ENCODE data around the gene SDE2.
"Not testable (repeated sequence)": the region's sequence is repeated elsewhere in the genome, so short reads cannot be mapped to it uniquely, and the experiment has no call there.

The SDE2 gene

DNA sequence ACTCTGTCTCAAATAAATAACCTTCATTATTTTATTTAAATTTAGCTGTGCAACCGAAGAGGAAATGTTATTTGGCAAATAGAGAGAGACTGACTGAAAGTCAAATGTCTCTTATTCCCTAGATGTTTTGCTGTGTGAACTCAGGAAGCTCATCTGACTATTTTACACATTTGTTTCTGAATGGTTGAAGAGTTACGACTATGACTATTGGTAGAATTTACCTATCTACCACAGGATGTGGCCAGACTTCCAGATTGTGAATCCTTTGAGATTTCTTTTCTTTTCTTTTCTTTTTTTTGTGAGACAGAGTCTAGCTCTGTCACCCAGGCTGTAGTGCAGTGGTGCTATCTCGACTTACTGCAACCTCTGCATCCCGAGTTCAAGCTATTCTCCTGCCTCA lies 5.3 kb upstream of the SDE2 start:
- no peak for DNase-seq

DNA sequence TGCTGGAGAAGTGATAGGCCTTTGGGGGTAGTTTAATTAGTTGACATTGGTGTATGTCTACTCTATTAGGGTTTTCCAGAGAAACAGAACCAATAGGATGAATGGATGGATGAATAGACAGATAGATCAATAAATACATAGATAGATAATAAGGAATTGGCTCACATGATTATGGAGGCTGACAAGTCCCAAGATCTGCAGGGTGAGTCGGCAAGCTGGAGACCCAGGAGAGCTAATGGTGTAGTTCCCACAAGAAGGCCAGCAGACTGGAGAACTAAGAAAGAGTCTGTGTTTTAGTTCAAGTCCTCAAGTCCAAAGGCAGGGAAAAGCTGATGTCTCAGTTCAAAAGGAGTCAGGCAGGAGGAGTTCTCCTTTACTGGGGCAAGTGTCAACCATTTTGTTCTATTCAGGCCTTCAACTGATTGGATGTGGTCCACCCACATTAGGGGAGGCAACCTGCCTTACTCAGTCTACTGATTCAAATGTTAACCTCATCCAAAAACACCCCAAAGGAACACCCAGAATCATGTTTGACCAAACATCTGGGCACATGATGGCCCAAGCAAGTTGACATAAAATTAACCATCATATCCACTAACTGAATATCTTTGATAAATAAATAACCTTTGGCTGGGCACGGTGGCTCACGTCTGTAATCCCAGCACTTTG lies 4.5 kb upstream of the SDE2 start:
- DNase-seq: peak in 2 of 4 experiments; percentile 16 to 35

DNA sequence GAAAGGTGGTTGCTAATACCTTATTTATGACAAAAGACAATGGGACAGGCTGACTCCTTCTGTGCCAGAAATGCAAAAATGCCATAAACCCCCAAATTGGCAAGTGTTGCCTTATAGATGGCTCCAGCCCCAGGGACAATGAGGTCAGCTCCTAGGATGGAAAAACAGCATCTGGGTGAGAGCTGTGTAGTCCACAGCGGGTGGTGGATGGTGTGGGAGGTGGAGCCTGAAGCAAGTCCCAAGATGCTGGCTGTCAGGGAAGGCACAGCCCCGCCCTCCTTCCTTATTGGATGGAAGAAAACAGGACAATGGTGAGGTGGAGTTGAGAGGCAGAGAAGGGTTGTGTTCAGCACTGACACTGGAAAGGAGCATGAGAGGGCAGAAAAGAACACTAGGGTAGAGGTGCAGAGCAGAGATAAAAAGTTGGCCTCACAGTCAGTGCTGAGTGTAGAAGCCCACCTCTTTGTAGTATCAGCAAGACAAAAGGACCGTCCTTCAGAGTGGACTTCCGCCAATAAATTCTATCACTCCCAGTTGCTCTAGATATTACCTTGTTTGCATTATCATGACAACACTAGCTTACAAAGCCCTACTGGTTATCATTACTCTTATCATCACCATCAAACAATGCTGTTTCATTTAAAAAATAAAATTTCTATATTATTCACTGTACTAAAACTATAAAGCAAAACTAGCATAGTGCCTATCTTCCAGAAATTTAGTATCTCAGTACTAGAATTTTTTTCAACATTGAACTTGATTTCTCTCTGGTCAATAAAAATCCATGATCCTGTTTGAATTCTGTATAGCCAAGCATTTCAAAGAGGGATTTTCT lies 3.7 kb upstream of the SDE2 start:
- peak; percentile 88 to 95 (median 90) for DNase-seq

DNA sequence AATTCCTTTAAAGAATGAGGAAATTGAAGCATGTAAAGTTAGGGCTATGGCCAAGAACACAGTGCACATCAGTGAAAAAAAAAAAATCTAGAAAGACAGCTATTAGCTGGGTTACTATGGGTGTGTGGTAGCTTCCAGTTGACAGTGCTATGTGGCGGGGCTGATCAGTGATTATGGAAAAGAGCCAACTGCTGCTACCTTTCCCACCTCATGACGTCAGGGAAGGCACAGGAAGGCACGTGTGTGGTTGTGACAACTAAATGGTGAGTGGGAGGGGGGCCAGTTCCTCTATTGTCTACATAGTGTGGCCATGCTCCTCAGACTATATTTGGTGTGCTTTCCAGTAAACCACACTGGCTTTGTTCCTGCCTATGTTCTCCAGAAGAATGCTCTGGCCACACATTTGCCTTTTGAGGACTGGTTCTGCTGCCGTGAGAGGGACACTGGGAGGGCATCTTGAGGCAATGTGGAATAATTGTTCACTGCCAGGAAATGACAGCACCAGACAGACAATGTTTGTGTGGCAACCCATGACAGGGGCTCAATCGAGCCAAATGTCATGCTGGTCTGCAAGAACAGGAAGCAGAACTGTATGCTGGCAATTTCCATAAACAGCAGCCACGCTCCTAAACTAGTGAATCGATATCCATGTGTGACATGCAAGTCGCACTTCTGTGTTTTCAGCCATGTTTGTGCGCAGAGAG lies 3.0 kb upstream of the SDE2 start:
- DNase-seq: peak; percentile 91 to 98 (median 94)

DNA sequence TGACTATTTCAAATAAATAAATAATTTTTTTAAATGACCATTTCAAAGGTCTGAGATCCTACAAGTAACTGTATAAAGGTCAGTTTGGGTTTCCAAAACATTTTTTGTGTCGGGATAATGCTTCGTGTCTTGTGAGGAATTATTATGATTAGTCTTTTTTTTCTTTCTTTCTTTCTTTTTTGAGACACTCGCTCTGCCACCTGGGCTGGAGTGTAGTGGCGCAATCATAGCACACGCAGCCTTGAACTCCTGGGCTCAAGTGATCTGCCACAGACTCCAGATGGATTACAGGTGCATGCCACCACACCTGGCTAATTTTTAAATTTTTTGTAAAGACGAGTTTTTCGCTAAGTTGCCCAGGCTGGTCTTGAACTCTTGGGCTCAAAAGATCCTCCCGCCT lies 1.9 kb upstream of the SDE2 start:
- no peak for DNase-seq

DNA sequence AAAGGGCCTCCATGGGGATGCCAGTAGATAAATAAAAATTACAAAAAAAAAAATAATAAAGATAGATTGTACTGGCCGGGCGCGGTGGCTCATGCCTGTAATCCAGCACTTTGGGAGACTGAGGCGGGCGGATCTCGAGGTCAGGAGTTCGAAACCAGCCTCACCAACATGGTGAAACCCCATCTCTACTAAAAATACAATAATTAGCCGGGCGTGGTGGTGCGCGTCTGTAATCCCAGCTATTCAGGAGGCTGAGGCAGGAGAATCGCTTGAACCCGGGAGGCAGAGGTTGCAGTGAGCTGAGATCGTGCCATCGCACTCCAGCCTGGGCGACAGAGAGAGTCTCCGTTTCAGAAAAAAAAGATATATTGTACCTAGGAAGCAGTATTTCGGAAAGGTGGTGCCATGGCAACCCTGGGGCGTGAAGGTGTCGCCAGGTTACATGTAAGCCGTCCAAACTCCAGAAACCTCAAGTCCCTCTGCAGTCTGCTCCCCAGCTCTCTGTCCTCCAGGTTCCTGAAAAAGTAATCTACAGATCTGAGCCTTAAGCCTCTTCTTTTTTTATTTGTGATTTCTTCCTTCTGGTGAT lies 1.4 kb upstream of the SDE2 start:
- peak in 1 of 4 experiments; percentile 34 for DNase-seq

DNA sequence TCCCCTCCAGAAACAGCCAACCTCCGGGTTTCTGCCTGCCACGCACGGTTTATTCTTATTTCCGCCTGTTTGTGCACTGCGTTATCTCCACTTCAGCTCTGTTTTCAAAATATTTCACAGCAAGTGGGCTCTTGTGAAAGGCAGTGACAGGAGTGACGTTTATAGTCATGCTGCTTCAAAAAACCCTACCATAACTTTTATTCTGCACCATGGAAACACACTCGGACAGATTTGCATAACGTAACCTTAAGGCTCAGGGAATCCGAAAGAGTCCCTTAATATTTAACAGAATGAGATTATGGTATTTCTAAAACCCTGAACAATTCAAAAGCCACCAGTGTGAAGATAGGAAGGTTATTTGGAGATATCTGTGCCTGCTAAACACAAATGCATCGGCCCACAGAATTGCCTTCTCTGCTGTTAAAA lies 782 bp upstream of the SDE2 start:
- DNase-seq: peak; percentile 76 to 90 (median 82)

DNA sequence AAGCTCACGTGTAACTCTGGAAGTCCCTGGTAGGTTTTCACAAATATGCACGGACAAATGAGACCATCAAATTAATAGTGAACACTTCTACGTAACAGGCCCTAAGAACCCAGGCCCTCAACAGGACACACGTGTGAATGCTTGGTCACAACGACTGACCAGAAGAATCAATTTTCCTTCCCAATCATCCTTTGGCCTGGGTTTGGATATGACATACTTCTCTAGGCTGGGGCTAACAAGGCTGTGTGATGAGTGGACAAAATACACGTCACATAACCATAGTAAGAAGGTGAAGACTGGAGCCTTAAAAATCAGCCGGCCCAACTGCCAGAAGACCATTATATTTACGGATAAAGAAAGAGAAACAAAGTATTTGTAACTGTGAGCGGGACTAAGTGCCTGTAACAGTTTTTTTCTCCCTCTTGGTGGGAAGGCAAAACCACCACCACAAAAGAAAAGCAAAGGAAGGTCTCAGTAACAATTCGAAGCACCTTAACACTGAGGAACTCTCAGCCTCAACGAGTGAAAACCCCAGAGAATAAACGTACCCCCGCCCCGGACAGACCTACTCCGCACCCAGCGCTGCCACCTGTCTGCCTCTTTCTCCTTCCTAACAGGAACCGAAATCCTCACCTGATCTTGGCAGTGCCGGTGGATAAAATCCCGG lies 450 bp downstream of the SDE2 start:
- DNase-seq: peak; percentile 19 to 53 (median 27)

DNA sequence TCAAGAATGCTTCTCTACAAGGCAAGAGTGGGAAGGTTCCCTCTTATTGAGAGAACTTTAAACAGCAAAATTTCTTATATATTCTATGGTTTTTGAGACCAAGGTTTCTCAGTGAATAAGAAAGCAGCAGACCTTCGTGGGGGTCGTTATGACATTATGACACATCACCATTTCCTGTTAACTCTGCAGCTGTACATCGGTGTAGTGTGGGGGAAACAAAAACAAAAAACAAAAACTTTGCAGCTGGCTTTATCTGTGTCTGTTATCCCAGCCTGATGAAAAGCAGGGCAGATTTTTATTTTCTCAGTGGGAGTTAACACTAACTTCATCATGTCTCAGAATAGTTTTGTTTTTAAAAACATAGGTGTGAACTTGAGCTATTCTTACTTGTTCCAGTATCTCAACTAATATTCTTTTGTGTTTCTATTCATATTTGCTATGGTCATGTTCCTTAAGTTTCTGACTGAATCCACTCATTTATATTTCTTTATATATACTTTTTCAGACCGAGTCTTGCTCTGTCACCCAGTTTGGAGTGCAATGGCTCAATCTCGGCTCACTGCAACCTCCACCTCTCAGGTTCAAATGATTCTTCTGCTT lies 2.1 kb downstream of the SDE2 start:
- peak in 1 of 4 experiments; percentile 21 for DNase-seq

DNA sequence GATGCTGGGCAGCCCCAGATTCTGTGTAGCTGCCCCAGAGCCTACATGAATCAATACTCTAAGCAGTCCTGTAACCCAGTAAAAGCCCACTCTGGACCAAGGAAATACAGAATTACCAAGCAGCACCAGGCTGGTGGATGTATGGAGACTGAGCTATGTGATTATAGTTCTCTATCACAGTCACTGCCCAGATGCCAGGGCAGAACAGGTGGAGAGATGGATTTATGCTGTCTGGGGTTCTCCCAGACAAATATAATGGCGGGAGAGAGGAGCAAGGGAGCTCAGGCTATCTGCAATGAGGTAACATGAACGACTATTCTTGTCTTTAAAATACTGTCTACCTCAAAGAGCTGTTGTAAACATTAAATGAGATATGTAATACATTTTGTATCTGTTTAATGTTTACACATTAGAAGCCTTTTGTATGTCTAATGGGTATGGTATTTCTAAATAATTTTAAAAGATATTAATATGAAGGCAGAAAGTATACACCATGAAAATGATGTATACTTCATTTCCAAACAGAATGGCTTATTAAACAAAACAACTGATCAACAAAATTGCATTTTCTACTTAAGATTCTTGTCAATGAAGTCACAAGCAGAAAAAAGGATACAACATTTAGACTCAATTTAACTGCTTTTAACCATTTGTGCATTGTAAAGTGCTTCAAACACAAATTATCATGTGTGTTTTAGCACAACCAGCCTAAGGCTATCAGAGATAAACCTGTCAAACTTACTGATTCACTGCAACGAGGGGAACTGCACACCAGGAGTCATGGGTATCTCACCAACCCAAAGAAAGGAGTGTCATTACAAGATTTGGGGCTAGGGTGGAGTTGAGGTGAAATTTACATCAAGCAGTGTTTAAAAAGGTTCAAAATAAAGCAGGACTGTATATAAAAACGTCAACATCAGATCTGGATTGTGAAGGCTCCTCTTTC lies 3.0 kb downstream of the SDE2 start:
- DNase-seq: no peak

DNA sequence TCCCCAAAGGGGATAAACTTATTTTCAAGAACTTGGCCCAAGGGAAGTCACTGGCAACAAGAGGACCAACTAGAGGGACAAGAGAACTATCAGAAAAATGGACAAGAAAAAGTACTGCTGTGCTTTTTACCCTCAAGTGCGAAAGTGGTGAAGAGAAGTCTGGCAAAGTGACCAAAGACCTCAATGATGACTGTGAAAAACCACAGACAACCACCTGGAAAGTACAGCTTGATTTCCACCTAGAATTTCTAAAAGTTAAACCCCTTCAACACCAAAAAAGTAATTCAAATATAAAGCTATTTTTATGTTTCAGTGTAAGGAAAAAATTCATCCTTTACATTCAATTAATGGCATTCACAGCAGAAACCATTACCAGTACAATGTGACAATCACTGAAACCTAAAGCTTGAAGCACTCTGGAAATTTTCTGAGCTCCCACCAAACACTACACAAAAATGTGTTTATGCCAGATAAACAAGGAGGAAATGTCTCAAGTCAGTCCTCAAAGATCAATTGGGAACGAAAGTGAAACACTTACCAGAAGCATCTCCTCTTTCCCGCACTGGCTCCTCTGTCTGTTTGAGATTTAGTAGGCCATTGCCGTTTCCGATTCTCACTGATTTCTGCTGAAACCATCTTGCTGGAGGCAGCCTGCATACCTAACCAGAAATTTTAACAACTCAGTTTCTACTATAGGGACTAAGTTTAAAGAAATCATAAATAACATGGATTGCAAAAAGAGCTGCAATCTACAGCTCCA lies 8.3 kb downstream of the SDE2 start:
- DNase-seq: no peak

DNA sequence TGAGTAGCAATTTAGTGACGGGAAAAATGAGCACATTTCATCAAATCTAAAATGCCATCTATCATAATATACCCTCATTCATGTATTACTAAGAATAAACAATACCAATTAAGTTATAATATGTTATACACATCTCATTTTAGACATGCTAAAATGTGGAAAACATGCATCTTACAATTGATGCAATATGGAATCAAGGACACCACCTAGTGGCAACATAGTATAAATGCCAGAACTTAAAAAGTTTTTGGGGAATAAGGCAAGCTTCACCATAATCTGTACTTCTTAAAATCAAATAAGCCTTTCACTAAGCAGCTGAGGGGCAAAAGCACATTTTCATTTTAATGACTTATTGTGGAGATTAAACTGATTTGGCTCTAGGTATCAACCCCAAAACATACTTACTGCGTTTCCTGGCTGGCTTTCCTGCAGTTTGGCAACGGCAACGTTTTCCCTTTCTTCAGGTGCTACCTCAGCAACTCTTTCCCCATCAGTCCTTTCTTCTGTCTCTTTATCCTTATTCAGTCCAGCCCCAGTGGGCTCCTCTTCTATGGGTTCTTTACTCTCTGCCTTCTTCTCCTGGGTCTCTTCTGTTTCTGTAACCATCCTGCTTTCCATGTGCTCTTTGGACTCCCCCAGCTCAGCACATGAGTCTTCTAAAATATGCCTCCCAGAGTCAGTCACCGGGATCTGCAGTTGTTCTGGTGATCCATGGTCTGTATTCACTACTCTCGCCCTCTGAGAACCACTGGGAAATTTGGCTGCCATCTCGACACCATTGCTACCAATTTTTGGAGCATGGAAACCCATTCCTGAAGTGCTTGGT lies 11.4 kb downstream of the SDE2 start:
- DNase-seq: peak; percentile 23 to 77 (median 53)

DNA sequence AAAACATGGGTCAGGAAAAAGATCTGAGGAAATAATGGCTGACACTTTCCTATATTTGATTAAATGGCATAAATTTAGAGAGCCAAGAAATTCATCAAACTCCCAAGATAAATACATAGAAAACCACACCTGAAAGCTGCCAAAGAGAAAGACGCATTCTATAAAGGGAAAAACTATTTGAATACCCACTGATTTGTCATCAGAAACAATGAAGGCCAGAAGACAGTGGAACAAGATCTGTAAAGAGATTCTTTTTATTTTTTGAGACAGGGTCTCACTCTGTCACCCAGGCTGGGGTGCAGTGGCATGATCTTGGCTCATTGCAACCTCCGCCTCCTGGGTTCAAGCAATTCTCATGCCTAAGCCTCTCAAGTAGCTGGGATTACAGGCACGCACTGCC lies 17.4 kb downstream of the SDE2 start:
- no peak for DNase-seq

DNA sequence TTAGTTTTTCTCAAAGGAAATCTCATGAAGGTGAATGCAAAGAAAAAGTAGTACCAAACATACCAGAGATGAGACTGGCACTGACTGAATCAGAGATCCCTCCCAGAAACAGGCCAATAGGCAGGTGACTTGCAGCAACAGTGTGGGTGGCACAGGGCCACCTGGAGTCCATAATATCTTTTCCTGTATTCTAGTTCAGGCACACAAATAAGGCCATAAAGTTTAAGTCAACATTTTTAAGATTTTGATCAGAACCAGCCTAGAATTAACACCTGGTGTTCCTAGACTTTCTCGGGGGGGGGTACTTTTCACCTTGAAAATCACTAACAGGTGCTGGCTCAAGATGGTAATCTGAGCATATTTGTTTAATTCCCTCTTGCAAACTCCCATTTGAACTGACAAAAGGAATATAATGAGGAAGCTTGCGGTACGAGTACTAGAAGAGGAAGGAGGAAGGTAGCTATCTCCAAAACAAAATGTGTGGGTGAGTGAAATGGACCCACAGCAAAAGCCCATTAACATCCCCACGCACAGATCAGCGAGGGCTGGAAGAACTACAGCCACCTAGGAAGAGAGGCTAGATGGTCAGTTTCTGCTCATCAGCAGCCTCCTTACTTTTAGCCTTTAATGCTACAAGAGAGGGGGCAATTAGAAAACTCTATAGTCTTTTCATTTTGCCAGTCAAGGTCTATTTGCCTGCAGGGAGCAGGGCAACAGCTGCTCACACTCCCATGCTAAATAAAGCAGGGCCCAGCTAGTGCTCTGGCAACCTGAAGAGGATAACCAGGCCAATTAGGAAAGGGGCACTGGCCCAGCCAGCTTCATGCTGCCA lies 18.9 kb downstream of the SDE2 start:
- DNase-seq: peak in 3 of 4 experiments; percentile 41 to 55 (median 50)

DNA sequence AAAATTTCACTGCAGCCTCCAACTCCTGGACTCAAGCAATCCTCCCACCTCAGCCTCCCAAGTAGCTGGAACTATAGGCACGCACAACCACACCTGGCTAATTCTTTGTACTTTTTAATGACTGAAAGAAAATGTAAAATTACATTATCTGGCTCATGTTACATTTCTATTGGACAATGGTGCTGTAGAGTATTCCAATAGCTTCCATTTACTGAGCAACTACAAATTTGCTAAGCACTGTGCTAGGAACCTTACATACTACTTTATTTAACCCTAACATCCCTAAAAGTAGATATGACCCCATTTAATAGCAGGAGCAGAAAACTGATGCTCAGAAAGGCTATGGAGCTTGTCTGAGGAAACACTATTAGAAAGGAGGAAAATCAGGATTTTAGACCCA lies 19.7 kb downstream of the SDE2 start:
- DNase-seq: no peak

DNA sequence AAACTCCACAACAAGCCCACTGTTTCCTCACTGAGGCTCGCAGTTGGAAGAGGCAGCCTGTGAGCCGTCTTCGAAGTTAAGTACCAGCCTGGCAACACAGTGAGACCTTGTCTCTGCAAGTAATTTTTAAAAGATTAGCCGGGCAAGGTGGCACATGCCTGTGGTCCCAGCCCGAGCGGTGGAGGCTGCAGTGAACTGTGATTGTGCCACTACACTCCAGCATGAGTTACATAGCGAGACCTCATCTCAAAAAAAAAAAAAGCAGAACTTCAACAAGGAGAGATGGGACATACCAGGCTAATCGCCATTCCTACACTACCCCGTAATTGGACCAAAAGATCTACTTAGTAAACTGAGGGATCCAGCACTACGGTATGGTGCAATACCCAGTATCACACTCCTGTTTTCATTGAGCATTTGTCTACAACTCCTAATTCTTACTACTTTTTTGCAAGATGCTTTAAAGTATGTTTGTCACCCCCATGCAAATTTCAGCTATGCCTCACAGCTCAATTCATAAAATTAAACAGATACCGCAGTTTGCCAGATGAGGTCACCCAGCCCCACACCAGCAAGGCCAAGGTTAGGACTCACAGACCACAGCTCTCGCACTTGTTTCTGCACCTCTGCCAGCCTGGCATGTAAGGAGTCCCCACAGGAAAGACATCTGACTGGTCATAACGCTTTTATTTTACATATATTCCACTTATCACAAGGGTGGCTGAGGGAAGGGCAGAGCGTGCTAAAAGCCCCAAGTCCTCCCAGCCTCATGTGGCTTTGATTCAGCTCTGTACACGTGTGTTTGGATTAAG lies 21.0 kb downstream of the SDE2 start:
- peak; percentile 23 to 50 (median 42) for DNase-seq

DNA sequence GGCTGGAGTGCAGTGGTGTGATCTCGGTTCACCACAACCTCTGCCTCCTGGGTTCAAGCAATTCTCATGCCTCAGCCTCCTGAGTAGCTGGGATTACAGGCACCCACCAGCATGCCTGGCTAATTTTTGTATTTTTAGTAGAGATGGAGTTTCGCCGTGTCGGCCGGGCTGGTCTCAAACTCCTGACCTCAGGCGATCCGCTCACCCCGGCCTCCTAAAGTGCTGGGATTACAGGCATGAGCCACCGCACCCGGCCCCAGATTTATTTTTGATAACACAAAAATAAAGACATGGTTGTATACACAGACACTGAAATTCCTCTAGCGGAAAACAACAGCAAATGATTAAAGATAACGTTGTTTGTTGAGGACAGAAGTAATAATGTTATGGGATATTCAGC lies 24.0 kb downstream of the SDE2 start:
- not testable (repeated sequence) for DNase-seq
